HCT116 (cell line): ENCODE data around the gene CTU1. TPM values are rescaled to one million over a fixed set of nuclear protein-coding genes. Genes with fewer than 3 reads are reported as not detected.

Source experiments
- ATAC-seq: fragments of 200-7000 bp; cut with Tn5 transposase; 2 replicates; pipeline ENCODE4 v1.9.1; 2020; ENCODE audit warnings: mild to moderate bottlenecking, moderate library complexity
- BruUV-seq: library from RNA; stranded (reverse); fragments of 400-500 nt; replicated peaks from 2 replicates; lab custom pipeline; 2021; lab: Mats Ljungman, UMichigan
- CTCF ChIA-PET: fragments of 300-600 bp; sonication (Branson Sonifier 250); formaldehyde crosslinking; loops from one replicate; lab custom pipeline; 2021; ENCODE audit warnings: antibody characterized with exemption; lab: Charles Lee
- POLR2A ChIA-PET: fragments of 300-600, 350-600 bp; sonication (Branson Sonifier 250); formaldehyde crosslinking; loops from one replicate; lab custom pipeline; 2021; ENCODE audit warnings: antibody characterized with exemption; lab: Charles Lee
- RAD21 ChIA-PET, 2 experiments: fragments of 300-600 bp; sonication (Branson Sonifier 250); formaldehyde crosslinking; loops; one replicate each; lab custom pipeline; 2023; ENCODE audit warnings: low total read pairs in 2 of 2; ENCODE audit not compliant: uncharacterized antibody in 2 of 2, unreplicated experiment in 2 of 2, low non-redundant PET in 1 of 2; lab: Charles Lee
- DNase-seq: peaks from one replicate; pipeline ENCODE4 v3.0.0-alpha.2; 2010; ENCODE audit warnings: low read depth, low spot score
- H2AFZ ChIP-seq: fragments of 200-600 bp; shearing (Covaris generic), sonication (generic); 2 replicates; pipeline ENCODE4 v1.6.1; 2017; ENCODE audit warnings: low read depth, mixed run types, mixed read lengths, antibody characterized with exemption, low read length; ENCODE audit not compliant: poor library complexity, severe bottlenecking
- H3K27ac ChIP-seq: 2 replicates; pipeline ENCODE4 v1.5.1; 2012; ENCODE audit warnings: low read depth, low read length
- H3K27me3 ChIP-seq: fragments of 200-600 bp; sonication (generic); 2 replicates; pipeline ENCODE4 v1.6.1; 2016; ENCODE audit warnings: mixed run types, low read length, mixed read lengths; ENCODE audit not compliant: insufficient read depth
- H3K36me3 ChIP-seq, 2 experiments: fragments of 200-500 bp in 1 of 2; fragments of 200-600 bp in 1 of 2; sonication (Bioruptor generic) in 1 of 2; sonication (generic) in 1 of 2; 2 replicates each; pipeline versions ENCODE4 v1.5.1 to v1.6.1; 2014 to 2016; ENCODE audit warnings: low read length in 2 of 2, inconsistent platforms in 1 of 2, mixed read lengths in 1 of 2, mixed run types in 1 of 2; ENCODE audit not compliant: insufficient read depth in 2 of 2, control insufficient read depth in 1 of 2
- H3K4me1 ChIP-seq, 2 experiments: fragments of 200-600 bp in 1 of 2; sonication (generic) in 1 of 2; 2 replicates each; pipeline versions ENCODE4 v1.5.1 to v1.6.1; 2012 to 2017; ENCODE audit warnings: low read length in 2 of 2, inconsistent platforms in 1 of 2, mild to moderate bottlenecking in 1 of 2, mixed read lengths in 1 of 2, mixed run types in 1 of 2, moderate library complexity in 1 of 2; ENCODE audit not compliant: insufficient read depth in 2 of 2, control insufficient read depth in 1 of 2
- H3K4me2 ChIP-seq: fragments of 200-600 bp; sonication (generic); 2 replicates; pipeline ENCODE4 v1.6.1; 2017; ENCODE audit warnings: mixed run types, low read length, mixed read lengths
- H3K4me3 ChIP-seq, 2 experiments: fragments of 200-600 bp in 1 of 2; sonication (generic) in 1 of 2; replicated peaks in 1 of 2; 2 replicates each; pipeline ENCODE4 v1.5.1; 2011 to 2016; ENCODE audit warnings: low read length in 2 of 2, control low read depth in 1 of 2, low read depth in 1 of 2, mild to moderate bottlenecking in 1 of 2, mixed read lengths in 1 of 2, mixed run types in 1 of 2
- H3K79me2 ChIP-seq: fragments of 200-600 bp; sonication (generic); 2 replicates; pipeline ENCODE4 v1.6.1; 2017; ENCODE audit warnings: mild to moderate bottlenecking, mixed run types, low read length, moderate library complexity, mixed read lengths; ENCODE audit not compliant: insufficient read depth
- H3K9ac ChIP-seq: fragments of 200-600 bp; sonication (generic); 2 replicates; pipeline ENCODE4 v1.6.1; 2016; ENCODE audit warnings: low read length, mixed read lengths
- H3K9me2 ChIP-seq: fragments of 200-600 bp; sonication (generic), shearing (Covaris generic); 2 replicates; pipeline ENCODE4 v1.6.1; 2017; ENCODE audit warnings: mixed run types, mild to moderate bottlenecking, moderate library complexity; ENCODE audit not compliant: insufficient read depth
- H3K9me3 ChIP-seq, 2 experiments: fragments of 200-500 bp in 1 of 2; fragments of 200-600 bp in 1 of 2; sonication (Bioruptor generic) in 1 of 2; sonication (generic) in 1 of 2; 2 replicates each; pipeline ENCODE4 v1.6.1; 2014 to 2017; ENCODE audit warnings: low read length in 2 of 2, mixed read lengths in 2 of 2, inconsistent platforms in 1 of 2, low read depth in 1 of 2, mild to moderate bottlenecking in 1 of 2, mixed run types in 1 of 2, moderate library complexity in 1 of 2; ENCODE audit not compliant: control insufficient read depth in 1 of 2, insufficient read depth in 1 of 2
- H4K20me1 ChIP-seq: fragments of 200-600 bp; sonication (generic), shearing (Covaris generic); 2 replicates; pipeline ENCODE4 v1.6.1; 2017; ENCODE audit warnings: mixed run types, mild to moderate bottlenecking, moderate library complexity; ENCODE audit not compliant: insufficient read depth
- ATF3 ChIP-seq: IDR thresholded peaks from 2 replicates; pipeline ENCODE4 v1.6.1; 2012
- CTCF ChIP-seq, 3 experiments: fragments of 200-600 bp in 1 of 3; sonication (generic) in 1 of 3; IDR thresholded peaks in 2 of 3; conservative IDR thresholded peaks in 1 of 3; 2 replicates each; pipeline ENCODE4 v1.5.1; 2012 to 2017; ENCODE audit warnings: low read depth in 2 of 3, low read length in 2 of 3, antibody characterized with exemption in 1 of 3, borderline replicate concordance in 1 of 3, control low read depth in 1 of 3, mild to moderate bottlenecking in 1 of 3, mixed read lengths in 1 of 3, mixed run types in 1 of 3, moderate library complexity in 1 of 3; ENCODE audit not compliant: insufficient read depth in 1 of 3
- EZH2 ChIP-seq: fragments of 200-600 bp; sonication (generic); IDR thresholded peaks from 2 replicates; pipeline ENCODE4 v1.6.1; 2017; ENCODE audit warnings: antibody characterized with exemption, mixed run types
- EZH2phosphoT487 ChIP-seq: fragments of 200-600 bp; IDR thresholded peaks from 2 replicates; pipeline ENCODE4 v1.6.1; 2018; ENCODE audit warnings: antibody characterized with exemption, borderline replicate concordance
- POLR2AphosphoS5 ChIP-seq: IDR thresholded peaks from 2 replicates; pipeline ENCODE4 v1.6.1; 2011; ENCODE audit warnings: mild to moderate bottlenecking, low read depth, low read length, moderate library complexity
- RAD21 ChIP-seq: IDR thresholded peaks from 2 replicates; pipeline ENCODE4 v1.6.1; 2012; ENCODE audit warnings: low read depth, mild to moderate bottlenecking
- SRF ChIP-seq: IDR thresholded peaks from 2 replicates; pipeline ENCODE4 v1.6.1; 2012; ENCODE audit warnings: low read depth
- intact Hi-C: fragments of 100-400 bp; cut with micrococcal nuclease; formaldehyde crosslinking; loops from 2 replicates; pipeline ENCODE4 v1.10.0; 2022
- total RNA-seq: library from RNA; stranded (reverse); gene quantifications from one replicate; pipeline ENCODE4 v1.2.1, GENCODE V29; 2021; ENCODE audit not compliant: unreplicated experiment
- TF ChIP-seq, protein P1 (sequence below): IDR thresholded peaks from 2 replicates; pipeline ENCODE4 v1.6.1; 2012; ENCODE audit warnings: low read depth

CTU1 gene
- total RNA-seq, 1 experiment from 2014 or later, result 14.0 TPM

GRCh38 chr19:51063664-51064063 lies 44.5 kb downstream of the CTU1 start:
- Histone ChIP-seq H3K4me2 (peak overlapping the region; percentile 74; the same call in 1 of the 2 replicates), H3K4me1 (peaks cover 9 to 28% of the 10 kb centered on the region in 2 experiments), H3K9me3 (no peaks in the 10 kb centered on the region), H3K27ac (no peak overlapping the region), H3K79me2 (no peaks in the 10 kb centered on the region), H4K20me1 (no peaks in the 10 kb centered on the region), H3K9ac (no peak overlapping the region), H3K27me3 (no peaks in the 10 kb centered on the region; the same call in 1 of the 2 replicates), H2AFZ (no peak overlapping the region), H3K9me2 (no peaks in the 10 kb centered on the region), H3K4me3 (no peak overlapping the region), H3K36me3 (no peaks in the 10 kb centered on the region)
- intact Hi-C loops, result no loop called here
- ATAC-seq, result no peak
- TF ChIP-seq EZH2, result no peak
- no peak for TF ChIP-seq EZH2phosphoT487
- TF ChIP-seq POLR2AphosphoS5, result no peak
- TF ChIP-seq CTCF (IDR thresholded peaks at IDR 0.05 in 2 of 3, conservative IDR thresholded peaks at IDR 0.05 in 1 of 3; ENCODE audit: borderline replicate concordance in 1 of 3, insufficient read depth in 1 of 3, low read depth in 2 of 3, low read length in 2 of 3), result no peak
- TF ChIP-seq SRF, result no peak
- TF ChIP-seq ATF3, result no peak
- no peak for TF ChIP-seq RAD21
- ChIA-PET RAD21 (no interaction called here), POLR2A (no interaction called here), CTCF (no interaction called here)
- no TSS peak for BruUV-seq
- no peak for DNase-seq

DNA sequence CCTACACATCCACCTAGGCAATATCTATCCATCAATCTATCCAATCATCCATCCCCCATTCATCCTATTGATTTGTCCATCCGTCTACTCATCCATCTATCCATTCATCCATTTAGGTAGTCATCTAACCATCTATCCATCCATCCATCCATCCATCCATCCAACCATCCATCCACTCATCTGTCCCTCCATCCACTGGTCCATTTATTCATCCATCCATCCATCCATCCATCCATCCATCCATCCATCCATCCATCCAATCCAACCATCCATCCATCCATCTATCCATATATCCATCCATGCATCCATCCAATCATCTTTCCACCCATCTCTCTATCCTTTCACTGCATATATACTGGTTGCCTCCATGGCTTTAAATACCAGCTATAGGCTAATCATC lies 47.2 kb downstream of the CTU1 start:
- DNase-seq (no peak), ATAC-seq (no peak)
- Histone ChIP-seq H3K9me3 (no peaks in the 10 kb centered on the region), H4K20me1 (no peaks in the 10 kb centered on the region), H3K27me3 (no peaks in the 10 kb centered on the region; the same call in 1 of the 2 replicates), H3K9me2 (no peaks in the 10 kb centered on the region), H3K4me2 (no peak overlapping the region), H3K27ac (no peak overlapping the region), H2AFZ (no peak overlapping the region), H3K9ac (no peak overlapping the region), H3K79me2 (no peaks in the 10 kb centered on the region), H3K4me3 (no peak overlapping the region), H3K4me1 (peaks cover 9 to 27% of the 10 kb centered on the region in 2 experiments), H3K36me3 (no peaks in the 10 kb centered on the region)
- TF ChIP-seq, protein P1, sequence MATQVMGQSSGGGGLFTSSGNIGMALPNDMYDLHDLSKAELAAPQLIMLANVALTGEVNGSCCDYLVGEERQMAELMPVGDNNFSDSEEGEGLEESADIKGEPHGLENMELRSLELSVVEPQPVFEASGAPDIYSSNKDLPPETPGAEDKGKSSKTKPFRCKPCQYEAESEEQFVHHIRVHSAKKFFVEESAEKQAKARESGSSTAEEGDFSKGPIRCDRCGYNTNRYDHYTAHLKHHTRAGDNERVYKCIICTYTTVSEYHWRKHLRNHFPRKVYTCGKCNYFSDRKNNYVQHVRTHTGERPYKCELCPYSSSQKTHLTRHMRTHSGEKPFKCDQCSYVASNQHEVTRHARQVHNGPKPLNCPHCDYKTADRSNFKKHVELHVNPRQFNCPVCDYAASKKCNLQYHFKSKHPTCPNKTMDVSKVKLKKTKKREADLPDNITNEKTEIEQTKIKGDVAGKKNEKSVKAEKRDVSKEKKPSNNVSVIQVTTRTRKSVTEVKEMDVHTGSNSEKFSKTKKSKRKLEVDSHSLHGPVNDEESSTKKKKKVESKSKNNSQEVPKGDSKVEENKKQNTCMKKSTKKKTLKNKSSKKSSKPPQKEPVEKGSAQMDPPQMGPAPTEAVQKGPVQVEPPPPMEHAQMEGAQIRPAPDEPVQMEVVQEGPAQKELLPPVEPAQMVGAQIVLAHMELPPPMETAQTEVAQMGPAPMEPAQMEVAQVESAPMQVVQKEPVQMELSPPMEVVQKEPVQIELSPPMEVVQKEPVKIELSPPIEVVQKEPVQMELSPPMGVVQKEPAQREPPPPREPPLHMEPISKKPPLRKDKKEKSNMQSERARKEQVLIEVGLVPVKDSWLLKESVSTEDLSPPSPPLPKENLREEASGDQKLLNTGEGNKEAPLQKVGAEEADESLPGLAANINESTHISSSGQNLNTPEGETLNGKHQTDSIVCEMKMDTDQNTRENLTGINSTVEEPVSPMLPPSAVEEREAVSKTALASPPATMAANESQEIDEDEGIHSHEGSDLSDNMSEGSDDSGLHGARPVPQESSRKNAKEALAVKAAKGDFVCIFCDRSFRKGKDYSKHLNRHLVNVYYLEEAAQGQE, result no peak
- ChIA-PET POLR2A (no interaction called here), CTCF (interaction anchor here (0.6 kb wide), 1 partner anchor 45 kb away, joined by 3 read pairs; no protein-coding TSS in a partner anchor), RAD21 (no interaction called here)
- intact Hi-C loops, result no loop called here
- no TSS peak for BruUV-seq
